Glutamatergic neuron (in vitro differentiated cells): ENCODE results near the gene GTF3C6. TPM values are rescaled to one million over a fixed set of nuclear protein-coding genes. Genes with fewer than 3 reads are reported as not detected.
A peak's percentile ranks its signal among the peaks of the same experiment; 100 is the strongest.
"Not testable (repeated sequence)": the region's sequence is repeated elsewhere in the genome, so short reads cannot be mapped to it uniquely, and the experiment has no call there.

Experiments
- DNase-seq: peaks from one replicate; pipeline ENCODE4 v3.0.0; 2022
- H3K27ac Mint-ChIP-seq: one replicate; pipeline ENCODE4 v1.8.0; 2020; ENCODE audit warnings: mild to moderate bottlenecking, mixed read lengths, inconsistent platforms; ENCODE audit not compliant: unreplicated experiment
- H3K27me3 Mint-ChIP-seq: one replicate; pipeline ENCODE4 v1.8.0; 2020; ENCODE audit warnings: mild to moderate bottlenecking, moderate library complexity, mixed read lengths, inconsistent platforms; ENCODE audit not compliant: unreplicated experiment
- H3K36me3 Mint-ChIP-seq: one replicate; pipeline ENCODE4 v1.8.0; 2020; ENCODE audit warnings: mild to moderate bottlenecking, mixed read lengths, inconsistent platforms; ENCODE audit not compliant: unreplicated experiment
- H3K4me1 Mint-ChIP-seq: one replicate; pipeline ENCODE4 v1.8.0; 2020; ENCODE audit warnings: mild to moderate bottlenecking, low read depth, mixed read lengths, inconsistent platforms; ENCODE audit not compliant: unreplicated experiment
- H3K4me3 Mint-ChIP-seq: one replicate; pipeline ENCODE4 v1.8.0; 2020; ENCODE audit warnings: mild to moderate bottlenecking, mixed read lengths, inconsistent platforms; ENCODE audit not compliant: unreplicated experiment
- H3K9me3 Mint-ChIP-seq: one replicate; pipeline ENCODE4 v1.8.0; 2020; ENCODE audit warnings: mild to moderate bottlenecking, moderate library complexity, mixed read lengths, inconsistent platforms; ENCODE audit not compliant: unreplicated experiment
- total RNA-seq: library from RNA; stranded (reverse); fragmentation: NEBNext Ultra II Directional; extraction: Animal tissue kit (Norgen Biotek cat#: 25700); gene quantifications from one replicate; pipeline ENCODE4 v1.2.1, GENCODE V29; 2021; ENCODE audit not compliant: unreplicated experiment
- TF ChIP-seq, protein P1 (sequence below): fragments of 200-600 bp; sonication (generic); IDR thresholded peaks from one replicate; pipeline ENCODE4 v1.5.0; 2021; ENCODE audit not compliant: partially characterized antibody, unreplicated experiment

GTF3C6 gene
- total RNA-seq, 1 donor from 2014 or later, result 56.1 TPM

DNA sequence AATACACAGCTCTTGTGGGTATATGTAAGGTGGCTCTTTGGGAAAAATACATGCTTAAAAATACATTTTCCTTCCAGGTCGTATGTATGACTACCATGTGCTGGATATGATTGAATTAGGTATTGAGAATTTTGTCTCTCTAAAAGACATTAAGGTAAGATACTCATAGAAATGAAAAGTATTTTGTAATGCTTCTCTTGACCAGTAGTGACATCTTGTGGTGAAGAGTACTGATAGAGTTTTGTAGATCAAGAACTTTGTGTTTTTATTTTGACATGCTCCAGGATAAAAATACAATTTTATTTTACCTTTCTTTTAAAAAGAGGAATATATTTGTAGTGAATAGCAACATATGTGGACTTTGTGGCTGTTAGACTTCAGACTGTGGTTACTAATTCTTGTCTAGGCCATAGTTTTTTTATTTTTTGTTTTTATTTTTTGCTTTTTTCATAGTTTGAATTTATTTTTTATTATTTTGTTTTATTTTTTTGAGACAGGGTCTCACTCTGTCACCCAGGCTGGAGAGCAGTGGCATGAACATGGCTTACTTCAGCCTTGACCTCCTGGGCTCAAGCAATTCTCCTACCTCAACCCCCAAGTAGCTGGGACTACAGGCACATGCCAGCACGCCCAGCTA lies 41.2 kb downstream of the GTF3C6 start:
- H3K27ac Mint-ChIP-seq, result no peak overlapping the region
- peaks cover 3% of the 10 kb centered on the region for H3K27me3 Mint-ChIP-seq
- no peaks in the 10 kb centered on the region for H3K4me1 Mint-ChIP-seq
- TF ChIP-seq, protein P1, sequence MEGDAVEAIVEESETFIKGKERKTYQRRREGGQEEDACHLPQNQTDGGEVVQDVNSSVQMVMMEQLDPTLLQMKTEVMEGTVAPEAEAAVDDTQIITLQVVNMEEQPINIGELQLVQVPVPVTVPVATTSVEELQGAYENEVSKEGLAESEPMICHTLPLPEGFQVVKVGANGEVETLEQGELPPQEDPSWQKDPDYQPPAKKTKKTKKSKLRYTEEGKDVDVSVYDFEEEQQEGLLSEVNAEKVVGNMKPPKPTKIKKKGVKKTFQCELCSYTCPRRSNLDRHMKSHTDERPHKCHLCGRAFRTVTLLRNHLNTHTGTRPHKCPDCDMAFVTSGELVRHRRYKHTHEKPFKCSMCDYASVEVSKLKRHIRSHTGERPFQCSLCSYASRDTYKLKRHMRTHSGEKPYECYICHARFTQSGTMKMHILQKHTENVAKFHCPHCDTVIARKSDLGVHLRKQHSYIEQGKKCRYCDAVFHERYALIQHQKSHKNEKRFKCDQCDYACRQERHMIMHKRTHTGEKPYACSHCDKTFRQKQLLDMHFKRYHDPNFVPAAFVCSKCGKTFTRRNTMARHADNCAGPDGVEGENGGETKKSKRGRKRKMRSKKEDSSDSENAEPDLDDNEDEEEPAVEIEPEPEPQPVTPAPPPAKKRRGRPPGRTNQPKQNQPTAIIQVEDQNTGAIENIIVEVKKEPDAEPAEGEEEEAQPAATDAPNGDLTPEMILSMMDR, result peak; percentile 22
- no peak overlapping the region for H3K4me3 Mint-ChIP-seq
- peaks cover 2% of the 10 kb centered on the region for H3K9me3 Mint-ChIP-seq
- H3K36me3 Mint-ChIP-seq, result no peaks in the 10 kb centered on the region
- no peak for DNase-seq

DNA sequence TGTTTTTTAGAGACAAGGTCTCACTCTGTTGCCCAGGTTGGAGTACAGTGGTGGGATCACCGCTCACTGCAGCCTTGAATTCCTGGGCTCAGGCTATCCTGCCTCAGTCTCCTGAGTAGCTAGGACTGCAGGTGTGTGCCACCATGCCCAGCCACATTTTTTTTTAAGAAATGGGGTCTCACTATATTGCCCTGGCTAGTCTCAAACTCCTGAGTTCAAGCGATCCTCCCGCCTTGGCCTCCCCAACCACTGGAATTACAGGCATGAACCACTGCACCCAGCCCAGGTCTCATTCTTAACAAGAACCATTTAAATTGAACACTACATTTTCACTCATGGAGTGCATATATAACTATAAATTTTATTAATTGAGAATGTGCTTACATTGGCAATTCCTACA lies 43.8 kb downstream of the GTF3C6 start:
- H3K4me1 Mint-ChIP-seq, result no peaks in the 10 kb centered on the region
- H3K27ac Mint-ChIP-seq, result no peak overlapping the region
- no peaks in the 10 kb centered on the region for H3K36me3 Mint-ChIP-seq

GRCh38 chr6:111011360-111012142 lies 53.0 kb downstream of the GTF3C6 start:
- no peaks in the 10 kb centered on the region for H3K36me3 Mint-ChIP-seq
- no peaks in the 10 kb centered on the region for H3K4me1 Mint-ChIP-seq
- H3K9me3 Mint-ChIP-seq, result no peaks in the 10 kb centered on the region
- no peak overlapping the region for H3K27ac Mint-ChIP-seq
- H3K27me3 Mint-ChIP-seq, result no peaks in the 10 kb centered on the region
- no peak overlapping the region for H3K4me3 Mint-ChIP-seq
- DNase-seq, result no peak
- TF ChIP-seq, protein P1, result peak; percentile 56

More for the DNA sequence above, 43.8 kb downstream of the GTF3C6 start:
- no peak for DNase-seq
- TF ChIP-seq, protein P1, result no peak
- H3K27me3 Mint-ChIP-seq, result peaks cover 2% of the 10 kb centered on the region
- peaks cover 2% of the 10 kb centered on the region for H3K9me3 Mint-ChIP-seq
- H3K4me3 Mint-ChIP-seq, result no peak overlapping the region

GRCh38 chr6:111012143-111012452 lies 53.6 kb downstream of the GTF3C6 start:
- Mint-ChIP-seq H3K36me3 (no peaks in the 10 kb centered on the region), H3K9me3 (no peaks in the 10 kb centered on the region), H3K27ac (no peak overlapping the region), H3K4me1 (no peaks in the 10 kb centered on the region), H3K27me3 (no peaks in the 10 kb centered on the region), H3K4me3 (no peak overlapping the region)
- no peak for DNase-seq
- TF ChIP-seq, protein P1, result no peak

GRCh38 chr6:111012520-111012919 lies 54.0 kb downstream of the GTF3C6 start:
- H3K9me3 Mint-ChIP-seq, H3K4me1 Mint-ChIP-seq, H3K36me3 Mint-ChIP-seq, H3K4me3 Mint-ChIP-seq, DNase-seq, H3K27me3 Mint-ChIP-seq, H3K27ac Mint-ChIP-seq: not testable (repeated sequence)
